D721Med (cell line): Measurements from ENCODE around the gene ADAM8.

Experiments used
- DNase-seq: peaks from one replicate; pipeline ENCODE4 v3.0.0; 2011; ENCODE audit warnings: low spot score; ENCODE audit not compliant: insufficient read length
- FAIRE-seq: peaks from 2 replicates; lab custom pipeline; 2011; peaks lifted over from hg19 to GRCh38; lab: Jason Lieb, UNC
- TF ChIP-seq, protein P1 (sequence below): IDR thresholded peaks from 2 replicates; pipeline ENCODE4 v1.5.1; 2012; ENCODE audit warnings: mild to moderate bottlenecking, control low read depth; ENCODE audit not compliant: insufficient read depth; ENCODE audit errors: missing control alignments

The ADAM8 gene

DNA sequence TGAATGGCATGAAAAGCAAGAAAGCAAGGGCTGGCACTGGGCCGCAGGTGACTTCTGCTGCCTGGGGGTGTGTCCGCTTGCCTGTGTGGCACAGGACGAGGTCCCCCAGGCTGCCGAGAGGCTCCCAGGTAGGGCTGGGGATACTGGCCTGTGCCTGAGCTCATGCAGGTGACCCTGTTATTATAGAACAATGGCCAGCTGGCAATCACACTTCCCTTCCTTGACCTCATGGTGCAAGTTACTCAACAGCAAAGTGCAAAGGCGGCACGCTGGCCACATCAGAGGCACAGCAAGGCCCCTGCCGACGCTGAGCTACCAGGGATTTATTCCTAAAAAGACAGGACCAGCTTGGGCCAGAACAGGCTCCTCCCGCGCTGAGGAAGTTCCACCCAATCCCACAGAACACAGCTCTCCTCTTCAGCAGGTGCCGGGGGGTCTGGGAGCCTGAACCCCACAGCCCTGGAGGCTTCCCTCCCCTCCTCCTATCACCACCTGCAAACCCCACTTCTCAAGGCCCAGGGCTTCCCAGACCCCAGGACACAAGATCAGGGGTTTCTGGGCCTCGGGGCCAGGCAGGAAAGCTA, 1.4 kb upstream of the ADAM8 start:
- FAIRE-seq = no peak

DNA sequence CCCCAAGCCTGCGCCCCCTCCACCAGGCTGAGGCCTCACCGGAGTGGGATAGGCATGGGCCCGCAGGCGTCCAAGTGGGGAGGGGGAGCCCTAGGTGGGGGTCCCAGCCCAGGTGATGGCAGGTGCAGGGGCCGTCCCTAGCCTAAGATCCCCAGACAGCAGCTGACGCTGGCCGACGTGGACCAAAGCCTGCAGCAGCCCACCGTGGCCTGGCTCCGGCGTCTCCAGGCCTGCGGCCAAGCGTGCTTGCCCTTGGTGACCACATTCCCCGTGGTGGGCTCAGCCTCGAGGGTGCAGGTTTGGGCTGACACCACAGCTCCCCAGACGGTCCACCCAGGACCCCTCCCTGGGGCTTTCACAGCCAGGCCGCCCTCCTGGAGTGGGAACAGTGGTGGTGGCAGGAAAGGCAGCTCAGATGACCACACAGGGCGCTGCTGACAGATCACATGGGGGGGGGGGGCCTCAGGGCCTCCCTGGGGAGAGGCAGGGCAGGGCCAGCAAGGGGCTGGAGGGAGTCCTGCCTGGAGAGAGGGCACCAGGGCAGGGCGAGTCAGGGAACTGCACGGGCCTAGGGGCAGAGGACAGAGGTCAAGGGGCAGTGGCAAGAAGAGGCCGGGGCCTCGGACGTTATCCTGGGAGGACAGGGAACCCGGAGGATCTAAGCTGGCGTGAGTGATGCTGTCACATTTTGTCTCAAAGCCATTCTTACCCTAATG, 767 bp upstream of the ADAM8 start:
- TF ChIP-seq, protein P1, sequence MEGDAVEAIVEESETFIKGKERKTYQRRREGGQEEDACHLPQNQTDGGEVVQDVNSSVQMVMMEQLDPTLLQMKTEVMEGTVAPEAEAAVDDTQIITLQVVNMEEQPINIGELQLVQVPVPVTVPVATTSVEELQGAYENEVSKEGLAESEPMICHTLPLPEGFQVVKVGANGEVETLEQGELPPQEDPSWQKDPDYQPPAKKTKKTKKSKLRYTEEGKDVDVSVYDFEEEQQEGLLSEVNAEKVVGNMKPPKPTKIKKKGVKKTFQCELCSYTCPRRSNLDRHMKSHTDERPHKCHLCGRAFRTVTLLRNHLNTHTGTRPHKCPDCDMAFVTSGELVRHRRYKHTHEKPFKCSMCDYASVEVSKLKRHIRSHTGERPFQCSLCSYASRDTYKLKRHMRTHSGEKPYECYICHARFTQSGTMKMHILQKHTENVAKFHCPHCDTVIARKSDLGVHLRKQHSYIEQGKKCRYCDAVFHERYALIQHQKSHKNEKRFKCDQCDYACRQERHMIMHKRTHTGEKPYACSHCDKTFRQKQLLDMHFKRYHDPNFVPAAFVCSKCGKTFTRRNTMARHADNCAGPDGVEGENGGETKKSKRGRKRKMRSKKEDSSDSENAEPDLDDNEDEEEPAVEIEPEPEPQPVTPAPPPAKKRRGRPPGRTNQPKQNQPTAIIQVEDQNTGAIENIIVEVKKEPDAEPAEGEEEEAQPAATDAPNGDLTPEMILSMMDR = no peak
- no peak for DNase-seq
- no peak for FAIRE-seq

More for the DNA sequence above, 1.4 kb upstream of the ADAM8 start:
- no peak for DNase-seq
- TF ChIP-seq, protein P1 = no peak

DNA sequence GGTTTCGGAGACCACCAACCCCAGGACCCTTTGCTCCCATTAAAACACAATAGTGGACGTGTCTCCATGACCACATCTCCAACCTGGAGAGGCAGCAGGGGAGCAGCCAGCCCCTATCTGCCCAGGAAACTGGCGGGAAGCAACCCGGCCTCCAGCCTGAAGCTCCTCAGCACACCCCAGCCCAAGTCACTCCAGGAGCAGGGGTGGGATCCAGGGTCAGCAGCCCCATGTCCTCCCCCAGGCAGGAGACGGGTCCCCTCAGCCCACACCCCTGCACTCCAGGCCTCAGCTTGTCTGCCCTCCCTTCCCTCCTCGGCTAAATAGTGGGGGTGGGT, 601 bp downstream of the ADAM8 start:
- TF ChIP-seq, protein P1 = no peak
- DNase-seq = no peak
- FAIRE-seq = no peak

- TF ChIP-seq, protein P1 = no peak
- DNase-seq = no peak
Measured at GRCh38 chr10:133275684-133276092, 980 bp downstream of the ADAM8 start.

DNA sequence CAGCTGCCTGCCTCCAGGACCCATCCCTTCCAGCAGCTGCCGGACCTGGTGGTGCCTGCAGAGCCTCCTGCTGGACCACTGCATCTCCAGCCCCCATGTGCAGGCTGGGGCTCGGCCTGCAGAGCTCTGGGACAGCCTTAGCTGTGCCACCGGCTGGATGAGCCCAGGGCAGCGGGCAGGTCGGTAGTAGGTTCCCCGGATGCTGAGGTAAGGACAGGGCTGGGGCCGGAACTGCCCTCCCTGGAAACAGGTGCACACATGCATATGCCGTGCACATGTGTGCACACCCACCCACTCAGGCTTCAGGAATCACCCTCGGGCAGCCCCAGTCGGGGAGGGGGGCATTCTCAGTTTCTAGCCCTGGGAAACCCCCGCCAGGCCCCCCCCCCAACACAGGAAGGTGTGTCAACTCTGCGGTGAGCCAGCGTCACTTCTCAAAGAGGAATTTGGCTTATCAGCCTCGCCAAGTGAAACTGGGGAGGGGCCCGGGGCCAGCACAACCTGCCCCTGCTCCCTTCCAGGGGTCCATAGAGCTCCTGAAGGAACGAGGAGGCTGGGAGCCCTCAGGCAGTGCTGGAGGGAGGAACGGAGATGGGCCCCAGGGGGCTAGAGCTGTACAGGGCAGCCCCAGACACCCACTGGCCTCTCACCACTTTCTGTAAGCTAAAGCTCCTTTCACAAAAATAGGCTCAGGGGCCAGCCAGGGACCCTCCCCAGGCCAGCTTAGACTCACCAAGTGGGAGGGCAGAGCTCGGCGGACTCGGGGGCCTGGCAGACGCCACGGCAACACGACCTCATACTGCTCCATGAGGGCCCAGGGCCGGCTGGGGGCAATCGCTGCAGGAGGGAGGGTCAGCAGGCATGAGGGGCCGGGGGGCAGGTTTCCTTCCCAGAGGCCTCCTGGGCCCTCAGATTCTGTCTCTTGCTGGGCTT, 1.7 kb downstream of the ADAM8 start:
- FAIRE-seq = no peak
- TF ChIP-seq, protein P1 = no peak
- no peak for DNase-seq

More at GRCh38 chr10:133275684-133276092, 980 bp downstream of the ADAM8 start:
- FAIRE-seq = no peak

DNA sequence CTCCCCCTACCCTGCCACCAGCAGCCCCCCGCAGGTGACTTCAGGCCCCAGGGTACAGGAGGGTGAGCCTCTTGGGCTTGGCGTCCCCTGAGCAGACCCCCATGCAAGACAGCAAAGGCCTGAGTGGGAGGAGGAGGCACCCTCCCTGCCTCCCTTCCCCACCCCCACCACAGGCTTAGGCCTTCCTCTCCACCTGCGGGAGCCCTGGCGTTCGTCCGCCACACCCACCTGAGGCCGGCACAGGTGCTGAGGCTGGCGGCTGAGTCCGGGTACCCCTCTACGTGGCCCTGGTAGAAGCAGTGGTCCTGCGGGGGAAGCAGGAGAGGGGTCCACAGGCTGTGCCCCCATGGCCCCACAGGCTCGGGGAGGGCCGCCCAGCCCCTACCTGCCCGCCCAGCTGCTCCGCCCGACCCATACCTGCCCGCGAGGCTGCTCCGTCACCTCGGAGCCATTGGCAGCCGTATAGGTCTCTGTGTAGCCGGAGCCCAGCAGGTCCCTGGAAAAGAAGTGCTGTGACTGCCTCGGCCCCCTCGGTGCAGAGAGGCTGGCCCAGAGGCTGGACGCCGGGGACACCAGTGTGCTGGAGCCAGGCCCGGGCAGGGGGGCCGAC, 3.0 kb downstream of the ADAM8 start:
- FAIRE-seq (no peak), DNase-seq (no peak)
- TF ChIP-seq, protein P1 = no peak
